ENCODE measurements around the gene XPC. TPM values are rescaled to one million over a fixed set of nuclear protein-coding genes. Genes with fewer than 3 reads are reported as not detected.

Gene XPC
- total and polyA plus RNA-seq, 2 of the 8 experiments (the other 6 are each of a cell fraction or from before 2014, with no cell fraction given) = 8.8 to 27.3 TPM

DNA sequence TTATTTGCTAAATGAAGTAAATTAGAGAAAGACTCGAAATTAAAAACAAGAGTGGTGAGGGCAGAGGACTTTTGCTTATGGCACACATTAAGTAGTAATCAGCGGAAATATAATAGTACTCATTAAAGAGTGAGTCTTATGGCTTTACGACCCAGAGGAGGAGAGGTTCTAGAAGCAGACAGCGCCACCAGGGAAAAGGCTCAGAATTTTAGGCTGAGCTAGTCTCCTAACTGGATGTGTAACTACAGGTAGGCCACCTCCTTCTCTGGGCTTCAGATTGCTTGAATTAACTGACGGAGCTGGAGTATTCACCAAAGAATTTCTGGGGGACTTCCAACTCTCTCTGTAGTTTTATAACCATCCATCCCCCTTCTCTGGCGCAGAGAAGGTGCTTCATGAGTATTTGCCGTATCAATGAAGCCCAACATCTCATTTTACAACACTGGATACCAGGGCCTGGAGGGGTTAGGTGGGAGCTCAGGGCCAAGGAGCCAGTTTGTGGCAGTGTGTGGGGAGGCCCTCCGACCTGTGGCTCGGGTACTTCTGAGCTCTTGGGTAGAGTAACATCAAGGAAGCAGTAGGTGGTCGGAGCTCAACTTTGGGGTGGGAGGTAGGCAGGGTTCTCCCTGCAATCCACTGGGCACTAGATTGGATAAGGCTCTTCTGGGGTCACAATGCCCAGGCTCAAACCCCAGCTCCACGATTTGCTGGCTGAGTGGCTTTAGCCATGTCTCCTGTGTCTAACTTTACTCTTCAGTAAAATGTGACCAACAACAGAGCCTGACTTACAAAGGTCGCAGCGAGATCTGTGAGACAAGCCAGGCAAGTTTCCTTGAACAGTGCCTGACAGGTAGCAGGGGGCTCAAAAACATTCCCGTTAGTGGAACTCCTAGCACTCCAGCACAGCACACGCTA, 54.8 kb downstream of the XPC start:
- H3K36me3 ChIP-seq (ENCODE audit: control insufficient read depth in 2 of 4, insufficient read depth in 4 of 4, low read length in 3 of 4) = peaks cover 0 to 5% (median 2%) of the 10 kb centered on the region in 4 experiments; a peak in 2 of 8 replicates
- H3K27ac ChIP-seq (ENCODE audit: low read depth, low read length) = peak overlapping the region; percentile 6; the same call in 1 of the 2 replicates
- POLR2A ChIA-PET (ENCODE audit: partially characterized antibody) = interaction anchor here (1.0 to 4.7 kb wide), 9 partner anchors 9 to 227 kb away, joined by 3 to 46 read pairs (median 14); partner anchors contain the start of genes LSM3 and XPC
- TF ChIP-seq SP4 (IDR thresholded peaks at IDR 0.05; ENCODE audit: low read length) (no peak), TEAD4 (IDR thresholded peaks at IDR 0.05; ENCODE audit: low read depth, low read length) (no peak), CREB1 (IDR thresholded peaks at IDR 0.05) (no peak), ZNF274 (IDR thresholded peaks at IDR 0.05; ENCODE audit: borderline replicate concordance, extremely low read depth, low read length) (no peak), KDM5A (IDR thresholded peaks at IDR 0.05; ENCODE audit: low read length) (no peak), CTBP2 (IDR thresholded peaks at IDR 0.05; ENCODE audit: borderline replicate concordance, insufficient read depth, insufficient read length, low read length) (no peak), TCF12 (IDR thresholded peaks at IDR 0.05; ENCODE audit: low read depth, low read length) (no peak), SP2 (IDR thresholded peaks at IDR 0.05; ENCODE audit: low read length) (no peak), SRF (IDR thresholded peaks at IDR 0.05; ENCODE audit: low read depth, low read length) (no peak), PHF8 (conservative IDR thresholded peaks at IDR 0.05; ENCODE audit: low read depth, low read length) (no peak)

More for the DNA sequence above, 54.8 kb downstream of the XPC start:
- Histone ChIP-seq H3K9me3 (ENCODE audit: insufficient read depth in 2 of 2, low read depth in 1 of 2, low read length in 1 of 2) (no peaks in the 10 kb centered on the region), H3K79me2 (ENCODE audit: control insufficient read depth in 1 of 2, insufficient read depth in 2 of 2, low read length in 2 of 2) (peaks cover 7 to 35% of the 10 kb centered on the region in 2 experiments), H2AK5ac (ENCODE audit: low read depth, low read length) (no peak overlapping the region; the same call in 1 of the 2 replicates), H3K4ac (replicated peaks; ENCODE audit: insufficient read length, low read depth, low read length) (no peak overlapping the region), H2BK20ac (ENCODE audit: low read length) (no peak overlapping the region), H3K9ac (replicated peaks in 1 of 4; ENCODE audit: extremely low read depth in 1 of 4, low read depth in 3 of 4, low read length in 3 of 4) (peak overlapping the region; percentile 61 to 84 (median 64)), H3K4me1 (replicated peaks in 1 of 4; ENCODE audit: control insufficient read depth in 3 of 4, insufficient read depth in 4 of 4, low read length in 3 of 4) (peaks cover 0 to 14% (median 10%) of the 10 kb centered on the region in 4 experiments; a peak in 6 of 7 replicates), H3K4me2 (ENCODE audit: insufficient read depth in 1 of 2, low read depth in 2 of 2, low read length in 2 of 2) (peak overlapping the region; percentile 86 to 99), H2BK5ac (ENCODE audit: low read depth, low read length) (peak overlapping the region; percentile 2; the same call in 1 of the 2 replicates), H3K27me3 (replicated peaks in 1 of 4; ENCODE audit: control insufficient read depth in 3 of 4, extremely low read depth in 1 of 4, insufficient read depth in 3 of 4, low read length in 3 of 4) (no peaks in the 10 kb centered on the region), H3K56ac (replicated peaks; ENCODE audit: insufficient read length, low read depth, low read length) (no peak overlapping the region), H4K5ac (ENCODE audit: insufficient read length, low read depth, low read length) (no peak overlapping the region), H4K20me1 (replicated peaks in 1 of 2; ENCODE audit: control insufficient read depth in 1 of 2, insufficient read depth in 2 of 2, low read length in 2 of 2) (peaks cover 2 to 9% of the 10 kb centered on the region in 2 experiments), H2AFZ (ENCODE audit: low read length) (0 out of 2 replicates have a peak overlapping the region, but pooled peaks have one; percentile 29), H3K79me1 (ENCODE audit: low read depth, low read length) (peaks cover 19% of the 10 kb centered on the region), H3K23ac (ENCODE audit: insufficient read length) (no peak overlapping the region), H2BK12ac (ENCODE audit: low read depth, low read length) (no peak overlapping the region), H3K18ac (ENCODE audit: extremely low read depth, low read length) (peak overlapping the region; percentile 40; the same call in 1 of the 2 replicates), H2BK15ac (ENCODE audit: low read length) (no peak overlapping the region; the same call in 1 of the 2 replicates), H4K91ac (replicated peaks; ENCODE audit: insufficient read length, low read length) (peak overlapping the region; percentile 15), H2BK120ac (replicated peaks; ENCODE audit: low read depth, low read length) (no peak overlapping the region), H3K4me3 (ENCODE audit: extremely low read depth in 1 of 4, insufficient read depth in 2 of 4, low read depth in 3 of 4, low read length in 4 of 4) (peak overlapping the region; percentile 90 to 97 (median 91)), H3K14ac (ENCODE audit: insufficient read length) (no peak overlapping the region), H4K8ac (ENCODE audit: extremely low read depth, insufficient read depth, low read length) (peak overlapping the region; percentile 85; the same call in 1 of the 2 replicates), H3K23me2 (ENCODE audit: low read depth, low read length) (peaks cover 14% of the 10 kb centered on the region)
- WGBS, 2 experiments (ENCODE audit: extremely low coverage in 1 of 2, insufficient coverage in 1 of 2, insufficient read length in 1 of 2, insufficient replicate concordance in 2 of 2, low coverage in 1 of 2, low lambda C conversion rate in 2 of 2, missing lambda C conversion rate in 1 of 2) = 58% methylated on average over 15 of the region's 15 CpGs; no CpG with 5 or more reads in 1 of the 2 experiments
- FAIRE-seq = no peak
- peak in 1 of 2 experiments; percentile 45 for DNase-seq (ENCODE audit: low read depth in 1 of 2, low spot score in 2 of 2)
- CTCF ChIA-PET (ENCODE audit: partially characterized antibody) = interaction anchor here (0.6 to 3.9 kb wide), 8 partner anchors 9 to 243 kb away, joined by 3 to 37 read pairs (median 6); no protein-coding TSS in a partner anchor

All from H1 (cell line).